WTC11 (cell line): Measurements from ENCODE around the gene TNK2. TPM values are rescaled to one million over a fixed set of nuclear protein-coding genes. Genes with fewer than 3 reads are reported as not detected.

Experiments
- ATAC-seq: fragments of 200-7000 bp; cut with Tn5 transposase; 2 replicates; pipeline ENCODE4 v1.10.0; 2021; ENCODE audit warnings: mild to moderate bottlenecking, moderate library complexity
- CTCF ChIA-PET: fragments of 300-600 bp; sonication (Branson Sonifier 250); formaldehyde crosslinking; loops from one replicate; lab custom pipeline; 2021; ENCODE audit warnings: antibody characterized with exemption; lab: Charles Lee
- POLR2A ChIA-PET: fragments of 350-600 bp; sonication (Branson Sonifier 250); formaldehyde crosslinking; loops from one replicate; lab custom pipeline; 2021; ENCODE audit warnings: antibody characterized with exemption; lab: Charles Lee
- DNase-seq: peaks from one replicate; pipeline ENCODE4 v3.0.0; 2021; ENCODE audit warnings: low spot score
- H3K27ac Mint-ChIP-seq: 2 replicates; pipeline ENCODE4 v1.8.0; 2021; ENCODE audit warnings: mixed read lengths
- H3K27me3 Mint-ChIP-seq: 2 replicates; pipeline ENCODE4 v1.8.0; 2021; ENCODE audit warnings: low read depth, mild to moderate bottlenecking, moderate library complexity, mixed read lengths
- H3K36me3 Mint-ChIP-seq: 2 replicates; pipeline ENCODE4 v1.8.0; 2021; ENCODE audit warnings: mixed read lengths
- H3K4me1 Mint-ChIP-seq: 2 replicates; pipeline ENCODE4 v1.8.0; 2022; ENCODE audit warnings: mixed read lengths
- H3K4me3 Mint-ChIP-seq: 2 replicates; pipeline ENCODE4 v1.8.0; 2021; ENCODE audit warnings: mild to moderate bottlenecking, moderate library complexity, mixed read lengths
- H3K9me3 Mint-ChIP-seq: 2 replicates; pipeline ENCODE4 v1.8.0; 2021; ENCODE audit warnings: mixed read lengths
- AFF4 ChIP-seq: sonication (generic); formaldehyde crosslinking; IDR thresholded peaks from 2 replicates; pipeline ENCODE4 v1.8.1; 2023; ENCODE audit warnings: mild to moderate bottlenecking, missing genetic modification reagents, borderline replicate concordance
- ATF6 ChIP-seq: sonication (generic); formaldehyde crosslinking; IDR thresholded peaks from 2 replicates; pipeline ENCODE4 v1.8.1; 2023; ENCODE audit warnings: mild to moderate bottlenecking, missing genetic modification reagents
- CBFB ChIP-seq: sonication (generic); formaldehyde crosslinking; IDR thresholded peaks from 2 replicates; pipeline ENCODE4 v1.8.1; 2022; ENCODE audit warnings: mild to moderate bottlenecking, low read depth, missing genetic modification reagents
- HMGXB4 ChIP-seq: sonication (generic); formaldehyde crosslinking; IDR thresholded peaks from 2 replicates; pipeline ENCODE4 v1.8.1; 2023; ENCODE audit warnings: mild to moderate bottlenecking, moderate library complexity, missing genetic modification reagents
- MAX ChIP-seq: sonication (generic); formaldehyde crosslinking; IDR thresholded peaks from 2 replicates; pipeline ENCODE4 v1.8.0; 2022; ENCODE audit warnings: mild to moderate bottlenecking, missing genetic modification reagents
- SOX15 ChIP-seq: fragments of 250-450 bp; sonication (Bioruptor Pico); IDR thresholded peaks from 2 replicates; pipeline ENCODE4 v1.9.0; 2021; ENCODE audit warnings: mild to moderate bottlenecking
- ZNF121 ChIP-seq: sonication (generic); formaldehyde crosslinking; IDR thresholded peaks from 2 replicates; pipeline ENCODE4 v1.8.0; 2023; ENCODE audit warnings: missing genetic modification reagents
- ZNF671 ChIP-seq: fragments of 250-450 bp; sonication (Bioruptor Pico); IDR thresholded peaks from 2 replicates; pipeline ENCODE4 v1.8.0; 2021; ENCODE audit warnings: mild to moderate bottlenecking
- ZSCAN18 ChIP-seq: fragments of 250-450 bp; sonication (Bioruptor Pico); IDR thresholded peaks from 2 replicates; pipeline ENCODE4 v2.1.2; 2022; ENCODE audit warnings: mild to moderate bottlenecking, moderate library complexity
- total RNA-seq: library from RNA; stranded (reverse); gene quantifications from 3 replicates; pipeline ENCODE4 v1.2.3, GENCODE V29; 2021

TNK2 gene
- total RNA-seq, 1 experiment from 2014 or later: 58.4 TPM

- TF ChIP-seq ZSCAN18 (no peak), ATF6 (CRISPR knock-in tag) (no peak)
These were observed 31.9 kb downstream of the TNK2 start (continued) for GRCh38 chr3:195876297-195877064.

GRCh38 chr3:195875482-195876236 is 32.7 kb downstream of the TNK2 start:
- ChIA-PET POLR2A (no interaction called here), CTCF (interaction anchor here (1.2 to 2.4 kb wide), 6 partner anchors 13 to 128 kb away, joined by 3 to 8 read pairs (median 4); no protein-coding TSS in a partner anchor)
- H3K36me3 Mint-ChIP-seq: no peaks in the 10 kb centered on the region; the same call in 1 of the 2 replicates
- no peaks in the 10 kb centered on the region for H3K4me1 Mint-ChIP-seq
- H3K4me3 Mint-ChIP-seq: no peak overlapping the region
- H3K27ac Mint-ChIP-seq: peak overlapping the region; percentile 82
- TF ChIP-seq CBFB (CRISPR knock-in tag) (no peak), MAX (CRISPR knock-in tag) (no peak), AFF4 (CRISPR knock-in tag) (no peak), ZNF121 (CRISPR knock-in tag) (no peak), HMGXB4 (CRISPR knock-in tag) (no peak), ZNF671 (no peak)
- no peaks in the 10 kb centered on the region for H3K9me3 Mint-ChIP-seq
- ATAC-seq (no peak), DNase-seq (no peak)
- no peaks in the 10 kb centered on the region for H3K27me3 Mint-ChIP-seq

- Mint-ChIP-seq H3K27me3 (no peaks in the 10 kb centered on the region), H3K4me3 (no peak overlapping the region), H3K27ac (peak overlapping the region; percentile 23; the same call in 1 of the 2 replicates), H3K9me3 (no peaks in the 10 kb centered on the region)
- POLR2A ChIA-PET: no interaction called here
- ATAC-seq: no peak
- no peak for TF ChIP-seq MAX (CRISPR knock-in tag)
- no peak for TF ChIP-seq SOX15
- TF ChIP-seq, all 79 proteins: peak for 0
- CTCF ChIA-PET: interaction anchor here (1.3 kb wide), 1 partner anchor 21 kb away, joined by 4 read pairs; no protein-coding TSS in a partner anchor
- no peak for DNase-seq
- no peaks in the 10 kb centered on the region for H3K4me1 Mint-ChIP-seq
- no peaks in the 10 kb centered on the region; the same call in 1 of the 2 replicates for H3K36me3 Mint-ChIP-seq
These were observed 34.4 kb downstream of the TNK2 start for GRCh38 chr3:195873971-195874370.
